ENCODE results near the gene ZNF497.

DNA sequence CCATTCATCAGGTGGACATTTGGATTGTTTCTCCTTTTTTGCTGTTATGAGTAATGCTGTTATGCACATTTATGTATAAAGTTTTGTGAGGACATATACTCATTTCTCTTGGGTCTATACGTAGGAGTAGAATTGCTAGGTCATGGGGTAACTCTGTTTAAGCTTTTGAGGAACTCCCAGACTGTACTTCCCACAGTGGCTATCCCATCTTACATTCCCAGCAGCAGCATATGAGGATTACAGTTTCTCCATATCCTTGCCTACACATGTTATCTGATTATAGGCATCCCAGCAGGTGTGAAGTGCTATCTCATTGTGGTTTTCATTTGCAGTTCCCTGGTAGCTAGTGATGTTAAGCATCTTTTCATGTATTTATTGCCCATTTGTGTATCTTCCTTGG lies 29.9 kb downstream of the ZNF497 start:
- no peak for TF ChIP-seq CREM (CRISPR knock-in tag; IDR thresholded peaks at IDR 0.05)
- no peak for TF ChIP-seq TCF7 (CRISPR knock-in tag; IDR thresholded peaks at IDR 0.05; ENCODE audit: low read depth)
- TF ChIP-seq, protein P1, sequence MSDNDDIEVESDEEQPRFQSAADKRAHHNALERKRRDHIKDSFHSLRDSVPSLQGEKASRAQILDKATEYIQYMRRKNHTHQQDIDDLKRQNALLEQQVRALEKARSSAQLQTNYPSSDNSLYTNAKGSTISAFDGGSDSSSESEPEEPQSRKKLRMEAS (CRISPR knock-in tag; IDR thresholded peaks at IDR 0.05), result no peak
- TF ChIP-seq, protein P2, sequence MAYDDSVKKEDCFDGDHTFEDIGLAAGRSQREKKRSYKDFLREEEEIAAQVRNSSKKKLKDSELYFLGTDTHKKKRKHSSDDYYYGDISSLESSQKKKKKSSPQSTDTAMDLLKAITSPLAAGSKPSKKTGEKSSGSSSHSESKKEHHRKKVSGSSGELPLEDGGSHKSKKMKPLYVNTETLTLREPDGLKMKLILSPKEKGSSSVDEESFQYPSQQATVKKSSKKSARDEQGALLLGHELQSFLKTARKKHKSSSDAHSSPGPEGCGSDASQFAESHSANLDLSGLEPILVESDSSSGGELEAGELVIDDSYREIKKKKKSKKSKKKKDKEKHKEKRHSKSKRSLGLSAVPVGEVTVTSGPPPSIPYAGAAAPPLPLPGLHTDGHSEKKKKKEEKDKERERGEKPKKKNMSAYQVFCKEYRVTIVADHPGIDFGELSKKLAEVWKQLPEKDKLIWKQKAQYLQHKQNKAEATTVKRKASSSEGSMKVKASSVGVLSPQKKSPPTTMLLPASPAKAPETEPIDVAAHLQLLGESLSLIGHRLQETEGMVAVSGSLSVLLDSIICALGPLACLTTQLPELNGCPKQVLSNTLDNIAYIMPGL (CRISPR knock-in tag; IDR thresholded peaks at IDR 0.05), result no peak
- TF ChIP-seq, protein P3, sequence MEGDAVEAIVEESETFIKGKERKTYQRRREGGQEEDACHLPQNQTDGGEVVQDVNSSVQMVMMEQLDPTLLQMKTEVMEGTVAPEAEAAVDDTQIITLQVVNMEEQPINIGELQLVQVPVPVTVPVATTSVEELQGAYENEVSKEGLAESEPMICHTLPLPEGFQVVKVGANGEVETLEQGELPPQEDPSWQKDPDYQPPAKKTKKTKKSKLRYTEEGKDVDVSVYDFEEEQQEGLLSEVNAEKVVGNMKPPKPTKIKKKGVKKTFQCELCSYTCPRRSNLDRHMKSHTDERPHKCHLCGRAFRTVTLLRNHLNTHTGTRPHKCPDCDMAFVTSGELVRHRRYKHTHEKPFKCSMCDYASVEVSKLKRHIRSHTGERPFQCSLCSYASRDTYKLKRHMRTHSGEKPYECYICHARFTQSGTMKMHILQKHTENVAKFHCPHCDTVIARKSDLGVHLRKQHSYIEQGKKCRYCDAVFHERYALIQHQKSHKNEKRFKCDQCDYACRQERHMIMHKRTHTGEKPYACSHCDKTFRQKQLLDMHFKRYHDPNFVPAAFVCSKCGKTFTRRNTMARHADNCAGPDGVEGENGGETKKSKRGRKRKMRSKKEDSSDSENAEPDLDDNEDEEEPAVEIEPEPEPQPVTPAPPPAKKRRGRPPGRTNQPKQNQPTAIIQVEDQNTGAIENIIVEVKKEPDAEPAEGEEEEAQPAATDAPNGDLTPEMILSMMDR (IDR thresholded peaks at IDR 0.05), result no peak
- TF ChIP-seq NFYB (CRISPR knock-in tag; conservative IDR thresholded peaks at IDR 0.05; ENCODE audit: low read depth), result no peak
- TF ChIP-seq, protein P4, sequence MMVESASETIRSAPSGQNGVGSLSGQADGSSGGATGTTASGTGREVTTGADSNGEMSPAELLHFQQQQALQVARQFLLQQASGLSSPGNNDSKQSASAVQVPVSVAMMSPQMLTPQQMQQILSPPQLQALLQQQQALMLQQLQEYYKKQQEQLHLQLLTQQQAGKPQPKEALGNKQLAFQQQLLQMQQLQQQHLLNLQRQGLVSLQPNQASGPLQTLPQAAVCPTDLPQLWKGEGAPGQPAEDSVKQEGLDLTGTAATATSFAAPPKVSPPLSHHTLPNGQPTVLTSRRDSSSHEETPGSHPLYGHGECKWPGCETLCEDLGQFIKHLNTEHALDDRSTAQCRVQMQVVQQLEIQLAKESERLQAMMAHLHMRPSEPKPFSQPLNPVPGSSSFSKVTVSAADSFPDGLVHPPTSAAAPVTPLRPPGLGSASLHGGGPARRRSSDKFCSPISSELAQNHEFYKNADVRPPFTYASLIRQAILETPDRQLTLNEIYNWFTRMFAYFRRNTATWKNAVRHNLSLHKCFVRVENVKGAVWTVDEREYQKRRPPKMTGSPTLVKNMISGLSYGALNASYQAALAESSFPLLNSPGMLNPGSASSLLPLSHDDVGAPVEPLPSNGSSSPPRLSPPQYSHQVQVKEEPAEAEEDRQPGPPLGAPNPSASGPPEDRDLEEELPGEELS (CRISPR knock-in tag; IDR thresholded peaks at IDR 0.05), result no peak
